Endothelial cell of umbilical vein (primary cell): ENCODE measurements around the gene CEP63. TPM values are rescaled to one million over a fixed set of nuclear protein-coding genes. Genes with fewer than 3 reads are reported as not detected.

Experiments used
- BruUV-seq: library from RNA; stranded (reverse); fragments of 400-500 nt; replicated peaks from 2 replicates; lab custom pipeline; 2021; lab: Mats Ljungman, UMichigan
- CTCF ChIA-PET: fragments of 300-600, 350-600 bp; sonication (Branson Sonifier 250); formaldehyde crosslinking; loops from one replicate; lab custom pipeline; 2021; ENCODE audit warnings: antibody characterized with exemption, inconsistent platforms; lab: Charles Lee
- POLR2A ChIA-PET: fragments of 300-600, 350-600 bp; sonication (Branson Sonifier 250); formaldehyde crosslinking; loops from one replicate; lab custom pipeline; 2021; ENCODE audit warnings: antibody characterized with exemption, inconsistent platforms; lab: Charles Lee
- DNase-seq: peaks from one replicate; pipeline ENCODE4 v3.0.0-alpha.2; 2011; ENCODE audit warnings: low read depth, low spot score
- FAIRE-seq: peaks from 2 replicates; lab custom pipeline; 2011; peaks lifted over from hg19 to GRCh38; lab: Jason Lieb, UNC
- H2AFZ ChIP-seq: 2 replicates; pipeline ENCODE4 v1.6.0; 2012; ENCODE audit warnings: low read depth, low read length, control low read depth, inconsistent platforms
- H3K27ac ChIP-seq: 2 replicates; pipeline ENCODE4 v1.5.1; 2011; ENCODE audit warnings: low read depth, mild to moderate bottlenecking, control low read depth, low read length, moderate library complexity; ENCODE audit not compliant: insufficient read depth
- H3K27me3 ChIP-seq, 2 experiments: 2 replicates each; pipeline versions ENCODE4 v1.6.0 to v1.6.1; 2011; ENCODE audit warnings: low read length in 2 of 2, mixed read lengths in 1 of 2; ENCODE audit not compliant: control insufficient read depth in 2 of 2, insufficient read depth in 2 of 2
- H3K36me3 ChIP-seq, 2 experiments: 2 replicates in 1 of 2; 3 replicates in 1 of 2; pipeline ENCODE4 v1.5.1; 2011; ENCODE audit warnings: low read length in 2 of 2, mild to moderate bottlenecking in 1 of 2, moderate library complexity in 1 of 2; ENCODE audit not compliant: control insufficient read depth in 2 of 2, insufficient read depth in 2 of 2; ENCODE audit errors: extremely low read depth in 1 of 2
- H3K4me1 ChIP-seq: 3 replicates; pipeline ENCODE4 v1.5.1; 2011; ENCODE audit warnings: mild to moderate bottlenecking, low read length; ENCODE audit not compliant: control insufficient read depth, insufficient read depth; ENCODE audit errors: extremely low read depth
- H3K4me2 ChIP-seq: 2 replicates; pipeline ENCODE4 v1.6.1; 2011; ENCODE audit warnings: low read length, control low read depth, mixed read lengths; ENCODE audit not compliant: insufficient read depth
- H3K4me3 ChIP-seq, 3 experiments: fragments of 200-600 bp in 1 of 3; sonication (generic), shearing (Covaris generic) in 1 of 3; replicated peaks in 1 of 3; 2 replicates each; pipeline ENCODE4 v1.5.1; 2011 to 2016; ENCODE audit warnings: control low read depth in 3 of 3, low read length in 3 of 3, mild to moderate bottlenecking in 2 of 3, inconsistent platforms in 1 of 3, low read depth in 1 of 3, moderate library complexity in 1 of 3; ENCODE audit not compliant: insufficient read depth in 1 of 3
- H3K79me2 ChIP-seq: 2 replicates; pipeline ENCODE4 v1.6.0; 2012; ENCODE audit warnings: low read length, inconsistent platforms; ENCODE audit not compliant: control insufficient read depth, insufficient read depth
- H3K9ac ChIP-seq: replicated peaks from 2 replicates; pipeline ENCODE3; 2011; ENCODE audit warnings: low read length, control low read depth; ENCODE audit not compliant: insufficient read depth; ENCODE audit errors: extremely low read depth
- H3K9me1 ChIP-seq: replicated peaks from 3 replicates; pipeline ENCODE4 v1.6.0; 2011; ENCODE audit warnings: mild to moderate bottlenecking, low read length; ENCODE audit not compliant: control insufficient read depth, insufficient read depth; ENCODE audit errors: extremely low read depth
- H3K9me3 ChIP-seq: replicated peaks from 2 replicates; pipeline ENCODE4 v1.5.1; 2012; ENCODE audit warnings: low read length, inconsistent platforms; ENCODE audit not compliant: control insufficient read depth, insufficient read depth
- H4K20me1 ChIP-seq: replicated peaks from 2 replicates; pipeline ENCODE3; 2011; ENCODE audit warnings: mild to moderate bottlenecking, low read length; ENCODE audit not compliant: control insufficient read depth, insufficient read depth; ENCODE audit errors: extremely low read depth
- CTCF ChIP-seq, 2 donors: IDR thresholded peaks; 1 replicate in 1 of 2; 2 replicates in 1 of 2; pipeline ENCODE4 v1.5.1; 2011; ENCODE audit warnings: low read length in 2 of 2, mild to moderate bottlenecking in 2 of 2, moderate library complexity in 2 of 2, control low read depth in 1 of 2, inconsistent platforms in 1 of 2, low read depth in 1 of 2; ENCODE audit not compliant: insufficient read depth in 1 of 2; ENCODE audit errors: extremely low read depth in 1 of 2
- FOS ChIP-seq: IDR thresholded peaks from 2 replicates; pipeline ENCODE4 v1.6.1; 2011; ENCODE audit warnings: mild to moderate bottlenecking, low read length, moderate library complexity, borderline replicate concordance; ENCODE audit not compliant: insufficient read depth
- MAX ChIP-seq: IDR thresholded peaks from 2 replicates; pipeline ENCODE4 v1.6.1; 2011; ENCODE audit not compliant: insufficient read depth, insufficient read length
- POLR2AphosphoS5 ChIP-seq: IDR thresholded peaks from 2 replicates; pipeline ENCODE4 v1.6.1; 2012; ENCODE audit warnings: low read depth, mild to moderate bottlenecking, control low read depth, low read length, moderate library complexity; ENCODE audit not compliant: insufficient read depth
- dilution Hi-C: fragments of 300-500 bp; cut with MboI; formaldehyde crosslinking; loops from one replicate; pipeline ENCODE4 v1.15.0; 2019; ENCODE audit warnings: low sequenced_read_pairs; ENCODE audit not compliant: extremely low pct_ligation_motif_present
- intact Hi-C: fragments of 100-400 bp; cut with micrococcal nuclease; formaldehyde crosslinking; loops from one replicate; pipeline ENCODE4 v1.10.0; 2022
- polyA plus RNA-seq, 4 experiments: library from polyadenylated mRNA; depleted of rRNA in 3 of 4; stranded (reverse) in 3 of 4; unstranded in 1 of 4; fragments of >200 nt; gene quantifications; 2 replicates each; pipeline versions ENCODE4 v1.2.1 to v1.2.3, GENCODE V29; 2011 to 2012; ENCODE audit warnings: missing spikeins in 1 of 4
- total RNA-seq: library from RNA; stranded (reverse); gene quantifications from 2 replicates; pipeline ENCODE4 v1.2.3, GENCODE V29; 2021

Gene CEP63
- total and polyA plus RNA-seq, 2 donors (not counting 3 experiments of a cell fraction or from before 2014, with no cell fraction given) = 5.7 to 29.4 TPM

- ChIA-PET POLR2A (no interaction called here), CTCF (interaction anchor here (1.2 to 1.4 kb wide), 2 partner anchors 8 to 10 kb away, joined by 3 to 4 read pairs; no protein-coding TSS in a partner anchor)
- no peak for TF ChIP-seq POLR2AphosphoS5
- TF ChIP-seq CTCF (IDR thresholded peaks at IDR 0.05; ENCODE audit: extremely low read depth in 1 of 2, insufficient read depth in 1 of 2, low read depth in 1 of 2, low read length in 2 of 2) = no peak
- TF ChIP-seq MAX = no peak
- TF ChIP-seq FOS = no peak
- Histone ChIP-seq H3K9me1 (no peaks in the 10 kb centered on the region), H3K27me3 (no peaks in the 10 kb centered on the region), H3K4me2 (no peak overlapping the region), H3K36me3 (peaks cover 0 to 5% of the 10 kb centered on the region in 2 experiments), H3K9me3 (no peaks in the 10 kb centered on the region), H4K20me1 (no peaks in the 10 kb centered on the region), H2AFZ (no peak overlapping the region), H3K4me1 (no peaks in the 10 kb centered on the region), H3K4me3 (no peak overlapping the region), H3K79me2 (no peaks in the 10 kb centered on the region), H3K27ac (no peak overlapping the region), H3K9ac (no peak overlapping the region)
- FAIRE-seq = no peak
- intact Hi-C loops = no loop called here
- dilution Hi-C loops = no loop called here
- DNase-seq = no peak
- BruUV-seq = no TSS peak
Measured at GRCh38 chr3:134536781-134537180, 50.9 kb downstream of the CEP63 start.
